ENCODE data around the gene VDAC1. TPM values are rescaled to one million over a fixed set of nuclear protein-coding genes. Genes with fewer than 3 reads are reported as not detected.
"Not testable (repeated sequence)": the region's sequence is repeated elsewhere in the genome, so short reads cannot be mapped to it uniquely, and the experiment has no call there.

The VDAC1 gene
- total RNA-seq, 2 donors from 2014 or later = 202 to 226 TPM

GRCh38 chr5:133936651-133937015, 68.1 kb downstream of the VDAC1 start:
- Mint-ChIP-seq H3K4me1 (peaks cover 15% of the 10 kb centered on the region), H3K9me3 (peaks cover 11% of the 10 kb centered on the region), H3K27me3 (ENCODE audit: insufficient read depth) (no peaks in the 10 kb centered on the region), H3K27ac (no peak overlapping the region), H3K4me3 (no peak overlapping the region), H3K36me3 (ENCODE audit: low read depth) (no peaks in the 10 kb centered on the region)
- no peak for TF ChIP-seq CTCF (conservative IDR thresholded peaks at IDR 0.05)
- H3K9ac ChIP-seq (ENCODE audit: extremely low read depth, low read length, poor library complexity, severe bottlenecking) = no peak overlapping the region
- peaks cover 4% of the 10 kb centered on the region for H3K4me1 ChIP-seq (ENCODE audit: control insufficient read depth, insufficient read depth, low read length)
- no peak overlapping the region for H3K4me3 ChIP-seq (ENCODE audit: low read length)
- H3K9me3 ChIP-seq (ENCODE audit: control insufficient read depth, low read length) = no peaks in the 10 kb centered on the region
- H3K27me3 ChIP-seq (ENCODE audit: control insufficient read depth, insufficient read depth, low read length, poor library complexity, severe bottlenecking) = no peaks in the 10 kb centered on the region
- no peak for DNase-seq
- H3K36me3 ChIP-seq (ENCODE audit: control insufficient read depth, insufficient read depth, low read length) = no peaks in the 10 kb centered on the region
- WGBS, 2 experiments (ENCODE audit: insufficient coverage in 1 of 2, insufficient read length in 1 of 2) = 74 to 82% methylated on average over 2 to 3 of the region's 3 CpGs
- no peak overlapping the region for H3K27ac ChIP-seq (ENCODE audit: low read depth, low read length)

GRCh38 chr5:133935991-133936650, 68.7 kb downstream of the VDAC1 start:
- DNase-seq; H3K4me1 ChIP-seq (ENCODE audit: control insufficient read depth, insufficient read depth, low read length); H3K9me3 ChIP-seq (ENCODE audit: control insufficient read depth, low read length); H3K36me3 ChIP-seq (ENCODE audit: control insufficient read depth, insufficient read depth, low read length); H3K36me3 Mint-ChIP-seq (ENCODE audit: low read depth); H3K4me3 Mint-ChIP-seq; H3K27ac Mint-ChIP-seq; H3K9ac ChIP-seq (ENCODE audit: extremely low read depth, low read length, poor library complexity, severe bottlenecking); H3K27me3 ChIP-seq (ENCODE audit: control insufficient read depth, insufficient read depth, low read length, poor library complexity, severe bottlenecking); H3K27me3 Mint-ChIP-seq (ENCODE audit: insufficient read depth); H3K27ac ChIP-seq (ENCODE audit: low read depth, low read length); H3K4me3 ChIP-seq (ENCODE audit: low read length): not testable (repeated sequence)
- H3K4me1 Mint-ChIP-seq = peaks cover 15% of the 10 kb centered on the region
- H3K9me3 Mint-ChIP-seq = peaks cover 11% of the 10 kb centered on the region
- WGBS, 2 experiments (ENCODE audit: insufficient coverage in 1 of 2, insufficient read length in 1 of 2) = 92% methylated on average over 10 of the region's 10 CpGs

GRCh38 chr5:133935667-133935940, 69.2 kb downstream of the VDAC1 start:
- no peak for TF ChIP-seq CTCF (conservative IDR thresholded peaks at IDR 0.05)
- peaks cover 11% of the 10 kb centered on the region for H3K9me3 Mint-ChIP-seq
- DNase-seq = no peak
- no peak overlapping the region for H3K4me3 ChIP-seq (ENCODE audit: low read length)
- H3K9me3 ChIP-seq (ENCODE audit: control insufficient read depth, low read length) = no peaks in the 10 kb centered on the region
- H3K4me1 Mint-ChIP-seq = peaks cover 15% of the 10 kb centered on the region
- H3K4me1 ChIP-seq (ENCODE audit: control insufficient read depth, insufficient read depth, low read length) = peaks cover 4% of the 10 kb centered on the region
- no peak overlapping the region for H3K9ac ChIP-seq (ENCODE audit: extremely low read depth, low read length, poor library complexity, severe bottlenecking)
- H3K4me3 Mint-ChIP-seq = no peak overlapping the region
- no peak overlapping the region for H3K27ac Mint-ChIP-seq
- 86 to 96% methylated on average over 5 of the region's 5 CpGs for WGBS, 2 experiments (ENCODE audit: insufficient coverage in 1 of 2, insufficient read length in 1 of 2)
- H3K27me3 Mint-ChIP-seq (ENCODE audit: insufficient read depth) = no peaks in the 10 kb centered on the region
- no peaks in the 10 kb centered on the region for H3K27me3 ChIP-seq (ENCODE audit: control insufficient read depth, insufficient read depth, low read length, poor library complexity, severe bottlenecking)
- no peak overlapping the region for H3K27ac ChIP-seq (ENCODE audit: low read depth, low read length)
- no peaks in the 10 kb centered on the region for H3K36me3 ChIP-seq (ENCODE audit: control insufficient read depth, insufficient read depth, low read length)
- no peaks in the 10 kb centered on the region for H3K36me3 Mint-ChIP-seq (ENCODE audit: low read depth)
